ENCODE measurements around the gene SFT2D2. TPM values are rescaled to one million over a fixed set of nuclear protein-coding genes. Genes with fewer than 3 reads are reported as not detected.
"Not testable (repeated sequence)": the region's sequence is repeated elsewhere in the genome, so short reads cannot be mapped to it uniquely, and the experiment has no call there.

Gene SFT2D2
- total RNA-seq, 1 donor from 2014 or later, result 60.2 TPM

- Mint-ChIP-seq H3K9me3 (peaks cover 34% of the 10 kb centered on the region), H3K27ac (no peak overlapping the region), H3K36me3 (peaks cover 34% of the 10 kb centered on the region), H3K4me1 (no peaks in the 10 kb centered on the region), H3K27me3 (ENCODE audit: low read depth) (no peaks in the 10 kb centered on the region), H3K4me3 (no peak overlapping the region)
- TF ChIP-seq CTCF (IDR thresholded peaks at IDR 0.05; ENCODE audit: unreplicated experiment), result no peak
- no peak for DNase-seq (ENCODE audit: low spot score in 2 of 2, unreplicated experiment in 2 of 2)
These were observed 19.7 kb upstream of the SFT2D2 start for GRCh38 chr1:168206111-168206510.

GRCh38 chr1:168207673-168208072 is 18.1 kb upstream of the SFT2D2 start:
- H3K4me1 Mint-ChIP-seq; H3K4me3 Mint-ChIP-seq; H3K27me3 Mint-ChIP-seq (ENCODE audit: low read depth); H3K27ac Mint-ChIP-seq; DNase-seq (ENCODE audit: low spot score in 2 of 2, unreplicated experiment in 2 of 2): not testable (repeated sequence)
- peaks cover 45% of the 10 kb centered on the region for H3K9me3 Mint-ChIP-seq
- peaks cover 26% of the 10 kb centered on the region for H3K36me3 Mint-ChIP-seq

- Mint-ChIP-seq H3K27me3 (ENCODE audit: low read depth) (no peaks in the 10 kb centered on the region), H3K27ac (no peak overlapping the region), H3K9me3 (peaks cover 49% of the 10 kb centered on the region), H3K4me3 (no peak overlapping the region), H3K36me3 (peaks cover 10% of the 10 kb centered on the region), H3K4me1 (no peaks in the 10 kb centered on the region)
- no peak for TF ChIP-seq CTCF (IDR thresholded peaks at IDR 0.05; ENCODE audit: unreplicated experiment)
- DNase-seq (ENCODE audit: low spot score in 2 of 2, unreplicated experiment in 2 of 2), result no peak
These were observed 15.5 kb upstream of the SFT2D2 start for GRCh38 chr1:168210312-168210711.

- H3K4me1 Mint-ChIP-seq, result peaks cover 2% of the 10 kb centered on the region
- TF ChIP-seq CTCF (IDR thresholded peaks at IDR 0.05; ENCODE audit: unreplicated experiment), result no peak
- peaks cover 39% of the 10 kb centered on the region for H3K9me3 Mint-ChIP-seq
- no peak for DNase-seq (ENCODE audit: low spot score in 2 of 2, unreplicated experiment in 2 of 2)
- H3K4me3 Mint-ChIP-seq, result no peak overlapping the region
- no peak overlapping the region for H3K27ac Mint-ChIP-seq
- no peaks in the 10 kb centered on the region for H3K27me3 Mint-ChIP-seq (ENCODE audit: low read depth)
- peaks cover 3% of the 10 kb centered on the region for H3K36me3 Mint-ChIP-seq
These were observed 12.5 kb upstream of the SFT2D2 start for GRCh38 chr1:168213349-168213748.

- Mint-ChIP-seq H3K27ac (no peak overlapping the region), H3K9me3 (peaks cover 25% of the 10 kb centered on the region), H3K4me1 (peaks cover 2% of the 10 kb centered on the region), H3K36me3 (no peaks in the 10 kb centered on the region), H3K4me3 (no peak overlapping the region), H3K27me3 (ENCODE audit: low read depth) (no peaks in the 10 kb centered on the region)
- TF ChIP-seq CTCF (IDR thresholded peaks at IDR 0.05; ENCODE audit: unreplicated experiment), result no peak
- DNase-seq (ENCODE audit: low spot score in 2 of 2, unreplicated experiment in 2 of 2), result no peak
These were observed 9.6 kb upstream of the SFT2D2 start for GRCh38 chr1:168216171-168216570.

GRCh38 chr1:168217664-168218063 is 8.1 kb upstream of the SFT2D2 start:
- DNase-seq (ENCODE audit: low spot score in 2 of 2, unreplicated experiment in 2 of 2), result no peak
- Mint-ChIP-seq H3K27me3 (ENCODE audit: low read depth) (no peaks in the 10 kb centered on the region), H3K9me3 (peaks cover 14% of the 10 kb centered on the region), H3K27ac (no peak overlapping the region), H3K4me3 (no peak overlapping the region), H3K36me3 (no peaks in the 10 kb centered on the region), H3K4me1 (peaks cover 2% of the 10 kb centered on the region)
- no peak for TF ChIP-seq CTCF (IDR thresholded peaks at IDR 0.05; ENCODE audit: unreplicated experiment)
